GM19455 (cell line): ENCODE results near the gene NRTN.
"Not testable (repeated sequence)": the region's sequence is repeated elsewhere in the genome, so short reads cannot be mapped to it uniquely, and the experiment has no call there.

Source experiments
- ATAC-seq: cut with Tn5 transposase; IDR thresholded peaks from one replicate; pipeline ENCODE4 v1.9.1; 2021; ENCODE audit not compliant: unreplicated experiment

NRTN gene, protein sequence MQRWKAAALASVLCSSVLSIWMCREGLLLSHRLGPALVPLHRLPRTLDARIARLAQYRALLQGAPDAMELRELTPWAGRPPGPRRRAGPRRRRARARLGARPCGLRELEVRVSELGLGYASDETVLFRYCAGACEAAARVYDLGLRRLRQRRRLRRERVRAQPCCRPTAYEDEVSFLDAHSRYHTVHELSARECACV

DNA sequence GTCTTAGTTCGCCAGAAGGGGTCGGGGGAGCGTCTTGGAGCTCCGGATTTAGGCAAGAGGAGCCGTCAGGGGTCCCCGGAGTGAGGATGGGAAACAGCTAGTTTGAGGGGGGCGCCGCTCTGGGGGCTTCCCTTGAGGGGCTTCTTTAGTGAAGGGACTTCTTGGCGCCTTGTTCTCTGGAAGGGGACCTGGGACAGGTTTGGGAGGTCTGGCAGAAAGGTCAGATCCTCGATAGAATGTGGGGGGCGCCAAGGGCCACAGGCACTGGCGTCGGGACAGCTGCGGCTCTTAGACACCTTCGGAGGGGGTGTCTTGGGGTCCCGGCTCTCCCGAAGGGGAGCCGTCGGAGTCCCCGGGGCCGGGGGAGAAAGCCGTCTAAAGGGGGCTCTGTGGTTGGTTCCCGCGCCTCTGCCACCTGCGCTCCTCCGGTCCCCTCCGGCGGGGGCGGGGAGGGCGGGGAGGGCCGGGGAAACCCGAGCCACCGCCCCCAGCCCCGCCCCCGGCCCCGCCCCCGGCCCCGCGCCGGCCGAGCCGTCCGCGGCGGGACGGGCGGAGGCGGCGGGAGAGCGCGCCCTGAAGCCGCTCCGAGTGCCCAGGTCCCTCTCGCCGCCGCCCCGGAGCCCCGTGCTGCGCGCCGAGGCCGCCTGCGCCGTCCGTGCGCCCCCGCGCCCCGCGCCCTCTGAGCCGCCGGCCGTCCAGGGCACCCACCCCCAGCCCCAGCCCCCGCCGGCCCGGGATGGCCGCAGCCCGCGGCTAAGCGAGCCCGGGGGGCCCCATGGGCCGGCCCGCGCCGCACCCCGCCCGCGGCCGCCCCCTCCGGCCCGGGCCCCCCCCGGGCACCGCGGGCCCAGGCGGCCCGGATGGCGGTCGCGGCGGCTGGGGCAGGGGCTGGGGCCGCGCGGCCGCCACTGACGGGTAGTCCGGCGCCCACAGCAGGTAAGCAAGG lies at the start of gene NRTN:
Gene NRTN, plus strand, starts transcription at position 552 of the 946 bp plus-strand sequence. CDS start 19,099 bp downstream, outside the sequence.
- no peak for ATAC-seq

GRCh38 chr19:5762608-5763217 lies 42.2 kb upstream of the NRTN start:
- no peak for ATAC-seq

- ATAC-seq: no peak
Observed at GRCh38 chr19:5765220-5765619, 39.6 kb upstream of the NRTN start.

- ATAC-seq: no peak
Observed at GRCh38 chr19:5767949-5768348, 36.9 kb upstream of the NRTN start.

DNA sequence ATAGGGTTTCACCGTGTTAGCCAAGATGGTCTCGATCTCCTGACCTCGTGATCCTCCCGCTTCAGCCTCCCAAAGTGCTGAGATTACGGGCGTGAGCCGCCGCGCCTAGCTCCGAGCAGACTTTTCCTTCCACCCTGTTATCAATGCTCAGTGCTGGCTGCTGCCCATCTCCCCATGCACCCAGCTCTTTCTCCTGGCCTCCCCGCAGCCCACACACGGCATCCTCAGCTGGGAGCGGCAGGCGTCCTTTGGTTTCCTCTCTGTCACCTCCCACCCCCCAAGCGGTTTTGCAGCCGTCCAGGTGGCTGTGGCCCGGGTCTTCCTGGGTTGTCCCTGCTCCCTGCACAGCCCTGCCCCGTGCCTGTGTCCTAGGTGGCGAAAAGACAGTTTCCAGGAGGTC lies 32.5 kb upstream of the NRTN start:
- ATAC-seq: no peak

GRCh38 chr19:5773276-5773675 lies 31.6 kb upstream of the NRTN start:
- ATAC-seq: no peak

GRCh38 chr19:5774921-5775320 lies 29.9 kb upstream of the NRTN start:
- ATAC-seq: no peak

- ATAC-seq: no peak
Observed at GRCh38 chr19:5775668-5776309, 29.1 kb upstream of the NRTN start.

DNA sequence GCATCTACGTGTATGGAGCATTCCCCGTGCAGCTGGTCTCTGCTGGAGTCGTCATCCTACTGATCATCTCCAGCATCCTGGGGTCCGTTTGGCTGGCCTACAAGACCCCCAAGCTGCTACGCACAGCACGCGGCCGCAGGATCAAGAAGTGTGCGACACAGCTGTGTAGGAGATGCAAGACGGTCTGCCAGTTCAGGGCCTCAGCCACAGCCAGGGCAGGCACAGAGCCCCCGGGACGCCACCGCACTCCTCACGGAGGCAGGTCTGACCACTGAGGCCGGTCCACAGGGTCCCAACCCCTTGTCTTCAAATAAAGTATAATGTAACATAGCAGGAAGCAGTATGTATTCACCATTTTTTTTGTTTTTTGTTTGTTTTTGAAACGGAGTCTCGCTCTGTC lies 26.5 kb upstream of the NRTN start:
- no peak for ATAC-seq

DNA sequence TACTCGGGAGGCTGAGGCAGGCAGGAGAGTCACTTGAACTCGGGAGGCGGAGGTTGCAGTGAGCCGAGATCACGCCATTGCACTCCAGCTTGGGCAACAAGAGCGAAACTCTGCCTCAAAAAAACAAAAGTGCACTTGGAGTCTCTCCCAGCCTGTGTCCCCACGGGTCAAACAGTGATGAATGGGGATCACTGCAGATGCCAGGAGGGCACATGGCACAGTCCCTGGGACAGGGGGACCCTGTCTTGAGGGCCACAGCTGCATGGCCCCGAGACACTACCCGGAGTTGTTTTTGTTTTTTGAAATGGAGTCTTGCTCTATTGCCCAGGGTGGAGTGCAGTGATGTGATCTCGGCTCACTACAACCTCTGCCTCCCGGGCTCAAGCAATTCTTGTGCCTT lies 24.0 kb upstream of the NRTN start:
- ATAC-seq: not testable (repeated sequence)

GRCh38 chr19:5782322-5782721 lies 22.5 kb upstream of the NRTN start:
- no peak for ATAC-seq

DNA sequence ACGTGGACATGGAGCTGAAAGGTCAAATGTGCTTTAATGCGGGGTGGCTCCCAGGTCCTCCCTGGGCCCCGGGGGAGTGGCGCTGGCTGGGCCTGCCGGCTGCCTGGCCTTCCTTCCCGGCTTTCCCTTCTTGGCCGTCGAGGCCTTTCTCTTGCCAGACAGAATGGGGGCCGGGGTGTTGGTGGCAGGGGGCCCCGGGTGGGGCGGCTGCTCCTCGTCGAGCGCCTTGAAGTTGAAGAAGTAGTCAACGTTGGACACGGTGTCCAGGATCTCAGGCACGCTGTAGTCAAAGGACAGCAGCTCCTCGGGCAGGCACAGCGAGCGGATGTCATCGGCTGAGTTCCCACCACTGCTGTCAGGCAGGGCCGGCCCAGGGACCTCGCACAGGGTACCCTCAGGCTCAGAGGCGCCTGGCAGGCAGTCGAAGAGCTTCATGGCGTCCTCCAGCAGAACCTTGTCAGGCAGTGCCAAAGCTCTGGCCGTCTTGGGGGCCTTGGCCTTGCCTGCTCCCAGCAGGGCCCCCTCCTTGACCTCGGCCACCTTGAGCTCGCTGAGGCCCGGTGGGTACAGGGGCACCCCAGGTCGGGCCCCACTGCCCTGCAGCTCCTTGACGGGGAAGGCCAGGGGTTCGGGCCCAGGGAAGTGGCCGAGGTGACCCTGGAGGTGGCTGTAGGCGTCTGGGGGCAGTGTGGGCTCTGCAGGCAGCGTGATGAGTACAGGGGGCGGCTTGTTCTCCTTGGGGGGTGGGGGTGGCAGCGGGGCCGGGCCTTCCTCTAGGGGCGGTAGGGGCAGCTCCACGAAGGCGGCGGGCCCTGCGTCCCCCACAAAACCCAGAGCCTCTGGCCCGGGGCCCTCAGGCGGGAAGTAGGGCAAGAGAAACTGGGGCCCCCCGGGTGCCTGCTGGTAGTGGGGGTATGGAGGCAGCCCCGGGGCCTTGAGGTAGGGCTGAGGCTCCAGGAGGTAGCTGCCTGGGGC lies 21.6 kb upstream of the NRTN start:
- ATAC-seq: no peak

DNA sequence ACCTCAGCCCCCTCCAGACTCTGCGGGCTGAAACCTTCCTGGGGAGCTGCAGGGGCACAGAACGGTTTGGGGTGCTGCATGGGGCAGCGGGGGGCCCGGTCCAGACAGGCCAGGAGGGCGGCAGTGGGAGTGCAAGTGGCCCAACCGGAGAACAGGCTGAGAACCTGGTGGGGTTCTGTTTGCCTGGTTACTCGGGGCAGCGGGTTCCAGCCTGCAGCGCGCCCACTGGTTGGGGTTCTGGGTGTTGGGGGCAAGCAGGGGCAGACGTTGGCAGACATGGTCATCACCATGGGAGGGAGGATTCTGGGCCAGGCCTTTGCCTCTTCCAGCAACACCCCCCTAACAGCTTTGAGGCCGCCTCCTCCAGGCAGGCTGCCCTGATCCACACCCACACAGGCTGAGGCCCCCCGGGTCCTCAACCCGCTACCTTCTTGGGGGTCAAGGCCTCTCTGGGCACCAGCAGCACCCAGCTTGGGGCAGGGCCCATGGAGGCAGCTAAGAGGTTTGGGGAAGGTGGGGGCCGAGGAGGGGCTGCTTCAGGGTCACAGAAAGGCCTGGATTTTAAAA lies 20.2 kb upstream of the NRTN start, which contains the start of gene PRR22:
Gene PRR22, minus strand, starts transcription at position 166 of the 567 bp plus-strand sequence. Its CDS starts 86 bp downstream, at position 80.
- ATAC-seq: no peak

DNA sequence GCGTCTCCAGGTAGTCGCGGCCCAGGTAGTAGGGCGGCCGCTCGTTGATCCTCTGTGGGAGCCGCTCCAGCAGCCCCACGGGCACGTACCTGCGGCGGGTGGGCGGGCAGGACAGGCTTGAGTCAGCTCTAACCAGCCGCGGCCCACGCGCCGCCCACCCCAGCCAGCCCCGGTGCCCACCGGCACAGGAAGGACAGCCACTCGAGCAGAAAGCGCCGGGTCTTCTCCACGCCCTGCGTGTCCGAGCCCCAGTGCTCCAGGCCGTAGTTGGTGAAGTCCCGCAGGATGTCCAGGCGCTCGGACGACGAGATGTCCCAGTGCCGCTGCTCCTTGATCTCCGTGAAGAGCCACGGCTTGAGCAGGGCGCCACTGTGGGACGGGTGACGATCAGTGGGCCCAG lies 19.4 kb upstream of the NRTN start:
- no peak for ATAC-seq

DNA sequence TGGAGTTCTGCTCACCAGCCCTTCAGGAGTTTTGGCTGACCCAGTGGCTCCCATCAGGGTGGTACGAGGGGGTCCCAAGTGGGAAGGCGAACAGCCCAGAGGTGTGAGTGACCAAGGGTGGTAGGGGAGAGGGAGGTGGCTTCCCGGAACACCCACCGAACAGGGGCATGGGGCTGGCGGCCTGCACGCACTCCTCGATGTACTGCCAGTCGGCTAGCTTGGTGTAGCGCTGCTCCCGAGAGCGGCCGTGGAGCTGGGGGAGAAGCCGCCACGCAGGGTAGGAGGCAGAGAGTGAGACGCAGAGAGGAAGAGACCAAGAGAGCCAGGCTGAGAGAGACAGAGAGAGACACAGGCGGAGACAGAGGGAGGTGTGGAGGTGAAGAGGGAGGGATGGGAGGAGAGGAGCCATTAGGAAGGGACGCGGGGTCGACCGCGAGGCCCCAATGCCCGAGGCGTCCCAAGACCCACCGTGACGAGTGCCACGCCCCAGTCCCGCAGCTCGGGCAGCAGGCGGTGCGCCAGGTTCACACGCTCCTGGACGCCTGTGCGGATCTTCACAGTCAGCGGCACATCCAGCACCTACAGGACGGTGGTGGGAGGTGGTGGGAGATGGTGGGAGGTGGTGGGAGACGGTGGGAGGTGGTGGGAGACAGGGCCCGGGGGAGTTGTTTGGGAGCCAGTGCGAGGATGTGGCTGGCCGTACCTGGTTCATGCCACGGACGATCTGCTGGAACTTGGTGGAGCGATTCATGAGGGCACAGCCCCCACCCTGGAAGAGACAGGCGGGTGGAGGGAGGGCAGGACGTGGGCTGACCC lies 18.1 kb upstream of the NRTN start:
- ATAC-seq: no peak

DNA sequence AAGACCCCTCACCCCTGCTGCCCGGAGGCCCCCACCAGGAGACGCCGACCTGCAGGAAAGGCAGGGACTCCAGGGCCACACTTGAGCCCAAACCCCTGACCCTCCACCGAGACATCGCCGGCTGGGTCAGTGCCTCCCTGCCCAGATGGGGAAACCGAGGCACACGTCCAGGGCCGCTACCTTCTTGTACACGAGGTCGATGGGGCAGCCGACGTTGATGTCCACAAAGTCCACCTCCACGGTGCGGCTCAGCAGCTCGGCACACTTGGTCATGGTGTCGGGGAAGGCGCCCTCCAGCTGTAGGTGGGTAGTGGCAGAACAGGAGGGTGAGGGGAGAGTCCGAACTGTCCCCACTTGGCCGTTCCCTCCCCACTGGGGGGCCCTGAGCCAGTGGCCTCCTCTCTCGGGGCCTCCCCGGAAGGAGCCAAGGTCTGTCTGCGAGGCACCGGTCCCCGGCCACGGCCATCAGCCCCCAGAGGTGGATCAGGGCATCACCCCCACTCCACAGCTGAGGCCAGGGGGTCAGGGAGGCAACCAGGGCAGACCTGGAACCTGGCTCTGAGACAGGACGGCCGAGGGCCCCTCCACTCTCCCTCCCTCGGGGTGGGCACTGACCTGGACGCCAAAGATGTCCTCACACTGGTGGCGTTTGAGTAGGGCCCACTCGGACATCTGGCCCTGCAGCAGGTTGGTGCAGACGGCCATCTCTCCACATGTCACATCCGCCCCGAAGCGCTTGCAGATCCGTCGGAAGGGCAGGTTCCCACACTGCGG lies 17.3 kb upstream of the NRTN start:
- no peak for ATAC-seq

DNA sequence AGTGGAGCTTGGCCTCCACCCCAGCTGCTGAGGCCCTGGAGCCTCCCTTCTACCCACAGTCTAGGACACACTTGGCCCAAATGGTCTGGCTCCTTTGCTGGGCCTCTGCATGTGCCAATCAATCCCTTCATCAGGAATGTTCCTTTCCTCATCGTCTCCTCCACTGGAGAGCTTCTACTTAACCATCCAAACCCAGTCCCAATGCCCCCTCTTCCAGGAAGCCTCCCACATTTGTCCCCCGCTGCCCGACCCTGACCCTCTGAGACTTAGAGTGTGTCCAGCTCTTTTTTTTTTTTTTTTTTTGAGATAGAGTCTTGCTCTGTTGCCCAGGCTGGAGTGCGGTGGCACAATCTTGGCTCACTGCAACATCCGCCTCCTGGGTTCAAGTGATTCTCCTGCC lies 16.4 kb upstream of the NRTN start:
- no peak for ATAC-seq

DNA sequence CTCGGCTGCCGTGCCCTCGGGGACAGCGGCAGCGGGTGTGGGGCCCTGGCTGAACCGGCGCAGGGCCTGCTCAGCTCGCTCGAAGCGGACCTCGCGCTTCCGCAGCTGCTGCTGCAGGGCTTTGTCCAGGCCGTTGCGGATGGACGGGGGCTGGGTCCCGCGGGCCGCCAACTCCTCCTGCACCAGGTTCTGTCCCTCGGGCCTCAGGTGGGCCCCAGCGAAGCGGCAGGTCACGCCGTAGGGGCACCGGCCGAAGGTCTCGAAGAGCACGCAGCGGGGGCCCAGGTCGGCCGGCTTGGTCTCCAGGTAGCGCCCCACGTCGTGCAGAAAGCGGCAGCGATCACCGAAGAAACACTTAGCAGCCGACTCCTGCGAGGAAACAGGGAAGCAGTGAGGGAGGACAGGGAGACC lies 15.5 kb upstream of the NRTN start:
- no peak for ATAC-seq
